ENCODE measurements around the gene GALNT12.

GALNT12 gene

DNA sequence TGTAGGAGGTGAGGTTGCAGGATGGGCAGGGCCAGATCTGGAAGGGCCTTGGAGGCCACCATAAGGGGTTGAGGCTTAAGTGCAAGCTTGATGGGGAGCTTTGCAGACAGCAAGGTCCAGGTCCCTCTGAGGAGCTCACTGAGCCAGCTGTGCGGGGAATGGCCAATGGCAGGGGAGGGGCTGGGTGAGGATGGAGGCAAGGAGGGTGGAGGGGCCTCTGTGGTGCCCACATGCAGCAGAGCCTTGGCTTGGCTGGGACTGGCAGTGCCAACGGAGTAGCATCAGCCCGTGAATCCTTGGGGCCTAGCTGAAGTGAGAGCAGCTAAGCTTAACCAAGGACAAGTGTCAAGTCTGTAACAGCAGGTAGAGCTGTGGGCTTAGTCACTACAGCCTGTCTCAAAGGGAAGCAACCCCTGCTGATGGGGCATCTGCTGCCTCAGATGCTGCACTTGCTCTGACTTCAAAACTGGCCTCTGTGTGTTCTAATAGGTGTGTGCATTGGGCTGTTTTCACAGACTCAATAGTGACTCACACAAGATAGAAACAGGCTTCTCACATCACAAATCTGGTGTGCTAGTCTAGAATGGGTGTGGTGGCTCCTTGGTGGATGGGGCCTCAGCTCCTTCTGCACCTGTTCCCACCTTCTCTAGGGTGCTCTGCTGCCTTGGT lies 16.3 kb downstream of the GALNT12 start (continued):
- TF ChIP-seq ZNF707 (tag by site-specific recombination; IDR thresholded peaks at IDR 0.05) (no peak), MYNN (tag by site-specific recombination; IDR thresholded peaks at IDR 0.05; ENCODE audit: borderline replicate concordance) (no peak), ZNF175 (tag by site-specific recombination; IDR thresholded peaks at IDR 0.05) (no peak), ZBTB1 (tag by site-specific recombination; IDR thresholded peaks at IDR 0.05) (no peak), ZNF23 (tag by site-specific recombination; IDR thresholded peaks at IDR 0.05; ENCODE audit: borderline replicate concordance) (no peak), EGR2 (tag by site-specific recombination; IDR thresholded peaks at IDR 0.05; ENCODE audit: low read depth) (no peak), ZNF121 (tag by site-specific recombination; IDR thresholded peaks at IDR 0.05) (no peak)

DNA sequence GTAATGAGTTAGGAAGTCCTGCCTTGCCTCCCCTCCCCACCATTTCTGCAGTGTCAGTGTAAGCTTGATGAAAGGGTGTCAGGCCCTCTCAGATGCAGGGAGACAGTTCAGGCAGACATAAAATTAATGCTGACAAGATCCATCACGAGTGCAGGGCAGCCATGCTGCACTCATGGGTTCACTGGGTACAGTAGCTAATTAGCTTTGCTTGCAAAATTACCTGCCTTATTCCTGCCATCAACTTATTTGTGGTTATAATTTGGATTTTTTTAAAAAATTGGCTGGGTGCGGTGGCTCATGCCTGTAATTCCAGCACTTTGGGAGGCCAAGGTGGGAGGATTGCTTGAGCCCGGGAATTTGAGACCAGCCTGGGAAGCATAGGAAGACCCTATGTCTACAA lies 17.9 kb downstream of the GALNT12 start:
- no peak for TF ChIP-seq KLF16 (tag by site-specific recombination; IDR thresholded peaks at IDR 0.05)
- no peak for TF ChIP-seq ZNF707 (tag by site-specific recombination; IDR thresholded peaks at IDR 0.05)

GRCh38 chr9:98826716-98827115 lies 19.2 kb downstream of the GALNT12 start:
- Histone ChIP-seq H3K27ac (ENCODE audit: extremely low read depth, low read depth, low read length) (no peak overlapping the region), H3K4me3 (ENCODE audit: low read depth, low read length) (no peak overlapping the region), H3K36me3 (ENCODE audit: control insufficient read depth in 2 of 2, insufficient read depth in 1 of 2, low read length in 2 of 2) (no peaks in the 10 kb centered on the region), H3K9me3 (ENCODE audit: control insufficient read depth, insufficient read depth, low read depth, low read length) (no peaks in the 10 kb centered on the region), H3K4me1 (ENCODE audit: control insufficient read depth, insufficient read depth, low read length) (no peaks in the 10 kb centered on the region)
- ChIA-PET CTCF (interaction anchor here (0.9 kb wide), 1 partner anchor 16 kb away, joined by 3 read pairs; no protein-coding TSS in a partner anchor), POLR2A (no interaction called here)
- TF ChIP-seq ZNF529 (tag by site-specific recombination; IDR thresholded peaks at IDR 0.05; ENCODE audit: insufficient replicate concordance) (no peak), GLI2 (tag by site-specific recombination; IDR thresholded peaks at IDR 0.05; ENCODE audit: borderline replicate concordance, low read depth) (no peak), ZNF223 (tag by site-specific recombination; IDR thresholded peaks at IDR 0.05) (no peak), ZNF660 (tag by site-specific recombination; IDR thresholded peaks at IDR 0.05) (no peak), GLIS2 (tag by site-specific recombination; IDR thresholded peaks at IDR 0.05) (no peak), ZBTB26 (tag by site-specific recombination; optimal IDR thresholded peaks at IDR 0.05) (no peak), ZNF513 (tag by site-specific recombination; IDR thresholded peaks at IDR 0.05) (no peak), ZFP3 (tag by site-specific recombination; IDR thresholded peaks at IDR 0.05; ENCODE audit: low read depth) (no peak)
- TF ChIP-seq, protein P1, sequence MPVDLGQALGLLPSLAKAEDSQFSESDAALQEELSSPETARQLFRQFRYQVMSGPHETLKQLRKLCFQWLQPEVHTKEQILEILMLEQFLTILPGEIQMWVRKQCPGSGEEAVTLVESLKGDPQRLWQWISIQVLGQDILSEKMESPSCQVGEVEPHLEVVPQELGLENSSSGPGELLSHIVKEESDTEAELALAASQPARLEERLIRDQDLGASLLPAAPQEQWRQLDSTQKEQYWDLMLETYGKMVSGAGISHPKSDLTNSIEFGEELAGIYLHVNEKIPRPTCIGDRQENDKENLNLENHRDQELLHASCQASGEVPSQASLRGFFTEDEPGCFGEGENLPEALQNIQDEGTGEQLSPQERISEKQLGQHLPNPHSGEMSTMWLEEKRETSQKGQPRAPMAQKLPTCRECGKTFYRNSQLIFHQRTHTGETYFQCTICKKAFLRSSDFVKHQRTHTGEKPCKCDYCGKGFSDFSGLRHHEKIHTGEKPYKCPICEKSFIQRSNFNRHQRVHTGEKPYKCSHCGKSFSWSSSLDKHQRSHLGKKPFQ (tag by site-specific recombination; IDR thresholded peaks at IDR 0.05): no peak
- TF ChIP-seq, protein P2, sequence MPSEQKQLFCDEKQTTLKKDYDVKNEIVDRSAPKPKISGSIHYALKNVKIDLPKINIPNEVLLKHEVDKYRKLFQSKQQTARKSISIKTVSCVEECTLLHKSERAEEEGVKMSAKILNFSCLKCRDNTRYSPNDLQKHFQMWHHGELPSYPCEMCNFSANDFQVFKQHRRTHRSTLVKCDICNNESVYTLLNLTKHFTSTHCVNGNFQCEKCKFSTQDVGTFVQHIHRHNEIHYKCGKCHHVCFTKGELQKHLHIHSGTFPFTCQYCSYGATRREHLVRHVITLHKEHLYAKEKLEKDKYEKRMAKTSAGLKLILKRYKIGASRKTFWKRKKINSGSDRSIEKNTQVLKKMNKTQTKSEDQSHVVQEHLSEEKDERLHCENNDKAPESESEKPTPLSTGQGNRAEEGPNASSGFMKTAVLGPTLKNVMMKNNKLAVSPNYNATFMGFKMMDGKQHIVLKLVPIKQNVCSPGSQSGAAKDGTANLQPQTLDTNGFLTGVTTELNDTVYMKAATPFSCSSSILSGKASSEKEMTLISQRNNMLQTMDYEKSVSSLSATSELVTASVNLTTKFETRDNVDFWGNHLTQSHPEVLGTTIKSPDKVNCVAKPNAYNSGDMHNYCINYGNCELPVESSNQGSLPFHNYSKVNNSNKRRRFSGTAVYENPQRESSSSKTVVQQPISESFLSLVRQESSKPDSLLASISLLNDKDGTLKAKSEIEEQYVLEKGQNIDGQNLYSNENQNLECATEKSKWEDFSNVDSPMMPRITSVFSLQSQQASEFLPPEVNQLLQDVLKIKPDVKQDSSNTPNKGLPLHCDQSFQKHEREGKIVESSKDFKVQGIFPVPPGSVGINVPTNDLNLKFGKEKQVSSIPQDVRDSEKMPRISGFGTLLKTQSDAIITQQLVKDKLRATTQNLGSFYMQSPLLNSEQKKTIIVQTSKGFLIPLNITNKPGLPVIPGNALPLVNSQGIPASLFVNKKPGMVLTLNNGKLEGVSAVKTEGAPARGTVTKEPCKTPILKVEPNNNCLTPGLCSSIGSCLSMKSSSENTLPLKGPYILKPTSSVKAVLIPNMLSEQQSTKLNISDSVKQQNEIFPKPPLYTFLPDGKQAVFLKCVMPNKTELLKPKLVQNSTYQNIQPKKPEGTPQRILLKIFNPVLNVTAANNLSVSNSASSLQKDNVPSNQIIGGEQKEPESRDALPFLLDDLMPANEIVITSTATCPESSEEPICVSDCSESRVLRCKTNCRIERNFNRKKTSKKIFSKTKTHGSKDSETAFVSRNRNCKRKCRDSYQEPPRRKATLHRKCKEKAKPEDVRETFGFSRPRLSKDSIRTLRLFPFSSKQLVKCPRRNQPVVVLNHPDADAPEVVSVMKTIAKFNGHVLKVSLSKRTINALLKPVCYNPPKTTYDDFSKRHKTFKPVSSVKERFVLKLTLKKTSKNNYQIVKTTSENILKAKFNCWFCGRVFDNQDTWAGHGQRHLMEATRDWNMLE (tag by site-specific recombination; conservative IDR thresholded peaks at IDR 0.05; ENCODE audit: low read depth): no peak

More for the DNA sequence above, 17.9 kb downstream of the GALNT12 start:
- ChIA-PET CTCF (interaction anchor here (0.6 to 1.5 kb wide), 3 partner anchors 29 to 51 kb away, joined by 3 to 5 read pairs (median 3); partner anchors contain the start of gene ANKS6), POLR2A (no interaction called here)
- no peaks in the 10 kb centered on the region for H3K36me3 ChIP-seq (ENCODE audit: control insufficient read depth in 2 of 2, insufficient read depth in 1 of 2, low read length in 2 of 2)
- no peak overlapping the region for H3K4me3 ChIP-seq (ENCODE audit: low read depth, low read length)
- no peaks in the 10 kb centered on the region for H3K4me1 ChIP-seq (ENCODE audit: control insufficient read depth, insufficient read depth, low read length)
- H3K27ac ChIP-seq (ENCODE audit: extremely low read depth, low read depth, low read length): no peak overlapping the region
- no peaks in the 10 kb centered on the region for H3K9me3 ChIP-seq (ENCODE audit: control insufficient read depth, insufficient read depth, low read depth, low read length)

Measured in HEK293 (cell line).